ENCODE measurements around the gene UCHL5.

- no peak for TF ChIP-seq EZH2 (IDR thresholded peaks at IDR 0.05; ENCODE audit: insufficient read depth, poor library complexity, severe bottlenecking)
- no peak for TF ChIP-seq EZH2phosphoT487 (IDR thresholded peaks at IDR 0.05; ENCODE audit: insufficient read depth, low read depth)
These were observed 11.8 kb upstream of the UCHL5 start for GRCh38 chr1:193070942-193071341.

All from GM23248 (cell line).